T-helper 22 cell (primary cell): ENCODE data around the gene EYA3.
"Not testable (repeated sequence)": the region's sequence is repeated elsewhere in the genome, so short reads cannot be mapped to it uniquely, and the experiment has no call there.

Source experiments
- DNase-seq: peaks from one replicate; pipeline ENCODE4 v3.0.0-alpha.2; 2020; ENCODE audit warnings: low read depth

Gene EYA3

DNA sequence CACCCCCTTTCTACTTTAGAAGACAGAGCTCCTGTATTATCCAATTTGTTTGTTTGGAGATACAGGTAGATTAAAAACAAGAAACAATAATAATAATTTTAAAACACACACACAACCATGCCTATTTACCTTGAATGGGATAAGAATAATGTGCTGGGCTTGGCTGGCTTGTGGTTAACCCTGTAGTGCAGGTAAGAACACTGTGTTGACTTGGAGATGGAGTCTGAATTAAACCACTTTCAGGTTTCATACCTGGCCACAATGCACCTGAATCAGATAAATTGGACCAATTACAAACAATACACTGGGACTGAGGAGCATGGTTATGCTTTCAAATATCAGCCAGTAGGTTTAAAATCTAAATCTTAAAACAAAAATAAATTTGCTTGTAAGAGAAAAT is 60.8 kb downstream of the EYA3 start:
- DNase-seq = no peak

DNA sequence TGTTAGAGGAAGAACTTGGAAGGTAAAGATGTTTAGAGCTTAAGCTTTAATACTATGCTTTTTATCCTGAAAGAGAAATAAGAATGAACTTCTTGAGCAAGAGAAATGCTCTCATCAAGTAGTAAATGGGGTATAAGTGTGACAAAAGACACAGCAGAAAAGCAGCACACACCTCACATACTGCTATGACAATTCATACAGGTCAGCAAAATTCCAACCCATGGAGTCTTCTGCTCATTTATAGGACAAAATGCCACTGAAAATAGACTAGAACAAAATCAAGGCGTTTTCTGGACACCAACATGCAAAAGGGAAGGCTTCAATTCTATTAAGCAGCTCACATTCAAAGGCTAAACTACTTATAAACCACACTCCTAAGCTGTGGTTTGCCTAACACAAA is 61.2 kb downstream of the EYA3 start:
- DNase-seq = no peak

DNA sequence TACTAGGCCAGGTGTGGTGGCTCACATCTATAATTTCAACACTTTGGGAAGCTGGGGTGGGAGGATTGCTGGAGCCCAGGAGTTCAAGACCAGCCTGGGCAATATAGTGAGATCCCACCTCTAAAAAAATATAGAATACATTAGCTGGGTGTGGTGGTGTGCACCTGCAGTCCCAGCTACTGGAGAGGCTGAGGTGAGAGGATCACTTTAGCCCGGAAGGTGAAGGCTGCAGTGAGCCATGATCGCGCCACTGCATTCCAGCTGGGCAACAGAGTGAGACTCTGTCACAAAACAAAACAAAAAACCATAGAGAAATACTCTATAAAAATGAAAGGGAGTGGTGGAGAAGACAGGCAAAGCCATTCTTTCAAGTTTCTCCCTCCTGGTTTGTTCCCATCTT is 62.1 kb downstream of the EYA3 start:
- DNase-seq = no peak

DNA sequence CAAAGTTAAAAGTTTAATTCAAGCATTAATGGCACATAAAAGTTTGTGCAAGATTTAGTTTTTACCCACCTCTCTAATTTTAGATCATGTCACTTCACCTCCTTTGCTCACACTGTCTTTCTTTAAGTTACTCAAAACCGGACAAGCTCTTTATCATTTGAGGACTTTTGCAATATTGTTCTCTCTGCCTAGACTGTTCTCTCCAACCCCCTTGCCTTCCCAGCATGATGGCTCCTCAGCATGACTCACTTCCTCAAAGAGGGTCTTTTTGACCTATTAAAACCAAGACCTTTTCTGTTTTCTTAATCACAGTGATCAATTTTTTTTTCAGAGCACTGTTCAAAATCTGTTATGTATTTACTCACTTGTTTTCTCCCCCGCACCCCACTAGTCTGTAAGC is 67.3 kb downstream of the EYA3 start:
- DNase-seq = no peak

DNA sequence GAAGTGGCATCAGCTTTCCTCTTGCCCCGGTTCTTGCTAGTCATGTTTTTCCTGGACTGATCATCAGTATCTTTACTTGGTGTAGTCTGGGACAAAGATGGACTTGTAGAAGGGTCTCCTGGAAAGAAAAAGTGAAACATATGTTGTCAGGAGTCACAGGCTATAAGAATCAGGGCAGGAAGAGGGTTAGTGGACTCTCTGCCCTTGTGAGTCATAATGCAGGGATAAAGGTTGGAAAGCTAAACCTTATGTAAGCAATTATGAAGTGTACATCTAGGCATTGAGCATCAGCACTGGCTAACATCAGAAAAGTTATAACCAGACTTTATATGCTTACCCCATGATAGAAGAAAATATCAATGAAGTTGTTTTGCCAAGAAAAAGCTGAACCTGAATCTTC is 77.4 kb downstream of the EYA3 start:
- DNase-seq = no peak

DNA sequence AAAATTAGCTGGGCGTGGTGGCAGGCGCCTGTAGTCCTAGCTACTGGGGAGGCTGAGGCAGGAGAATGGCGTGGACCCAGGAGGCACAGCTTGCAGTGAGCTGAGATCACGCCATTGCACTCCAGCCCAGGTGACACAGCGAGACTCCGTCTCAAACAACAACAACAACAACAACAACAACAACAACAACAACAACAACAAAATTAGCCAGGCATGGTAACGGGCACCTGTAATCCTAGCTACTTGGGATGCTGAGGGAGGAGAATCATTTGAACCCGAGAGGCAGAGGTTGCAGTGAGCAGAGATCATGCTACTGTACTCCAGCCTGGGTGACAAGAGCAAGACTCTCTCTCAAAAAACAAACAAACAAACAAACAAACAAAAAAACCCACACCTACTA is 85.3 kb downstream of the EYA3 start:
- DNase-seq = not testable (repeated sequence)

DNA sequence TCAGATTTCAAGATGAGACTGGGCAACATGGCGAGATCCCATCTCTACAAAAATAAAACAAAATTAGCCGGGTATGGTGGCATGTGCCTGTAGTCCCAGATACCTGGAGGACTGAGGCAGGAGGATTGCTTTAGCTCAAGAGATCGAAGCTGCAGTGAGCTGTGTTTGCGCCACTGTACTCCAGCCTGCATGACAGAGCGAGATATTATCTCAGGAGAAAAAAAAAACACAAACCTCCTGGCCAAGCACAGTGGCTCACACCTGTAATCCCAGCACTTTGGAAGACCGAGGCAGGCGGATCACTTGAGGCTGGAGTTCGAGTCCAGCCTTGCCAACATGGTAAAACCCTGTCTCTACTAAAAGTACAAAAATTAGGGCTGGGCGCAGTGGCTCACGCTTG is 85.8 kb downstream of the EYA3 start:
- no peak for DNase-seq

DNA sequence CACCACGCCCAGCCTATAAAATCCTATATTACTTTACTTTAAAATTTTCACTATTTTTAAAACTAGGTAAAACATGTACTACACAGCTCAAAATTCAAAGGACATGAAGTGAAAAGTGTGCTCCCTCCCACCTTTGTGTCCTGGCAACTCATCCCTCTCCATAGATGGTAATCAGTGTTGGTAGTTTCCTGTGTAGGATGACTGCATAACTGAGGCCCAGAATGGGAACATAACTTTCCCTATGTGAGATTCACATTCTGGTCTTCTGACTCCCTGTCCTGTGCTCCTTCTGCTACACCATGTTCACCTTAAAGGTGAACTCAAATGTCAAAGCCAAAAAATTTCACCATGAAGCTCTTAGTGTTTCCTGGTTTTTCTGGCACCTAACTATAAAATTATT is 89.4 kb downstream of the EYA3 start:
- no peak for DNase-seq

DNA sequence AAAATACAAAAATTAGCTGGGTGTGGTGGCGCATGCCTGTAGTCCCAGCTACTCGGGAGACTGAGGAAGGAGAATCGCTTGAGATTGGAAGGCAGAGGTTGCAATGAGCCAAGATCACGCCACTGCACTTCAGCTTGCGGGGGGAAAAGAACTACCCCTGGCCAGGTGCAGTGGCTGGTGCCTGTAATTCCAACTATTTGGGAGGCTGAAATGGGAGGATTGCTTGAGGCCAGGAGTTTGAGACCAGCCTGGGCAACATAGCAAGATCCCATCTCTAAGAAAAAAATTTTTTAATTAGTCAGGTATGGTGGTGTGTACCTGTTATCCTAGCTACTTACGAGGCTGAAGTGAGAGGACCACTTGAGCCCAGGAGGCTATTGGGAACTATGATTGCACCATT is 93.9 kb downstream of the EYA3 start:
- DNase-seq = not testable (repeated sequence)

DNA sequence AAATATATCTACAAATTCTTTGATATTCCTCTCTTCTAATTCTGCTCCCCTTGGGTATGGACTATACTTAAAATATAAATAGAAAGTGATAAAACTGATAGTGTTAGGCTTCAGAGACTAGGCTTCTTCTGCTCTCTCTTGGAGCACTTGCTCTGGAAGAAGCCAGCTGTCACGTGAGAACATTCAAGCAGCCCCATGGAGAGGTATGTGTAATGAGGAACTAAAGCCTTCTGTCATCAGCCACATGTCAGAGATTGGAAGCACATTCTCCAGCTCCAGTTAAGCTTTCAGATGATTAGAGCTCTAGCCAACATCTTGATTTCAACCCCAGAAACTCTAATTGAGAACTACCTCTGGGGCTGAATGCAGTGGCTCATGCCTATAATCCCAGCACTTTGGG is 94.3 kb downstream of the EYA3 start:
- DNase-seq = no peak

DNA sequence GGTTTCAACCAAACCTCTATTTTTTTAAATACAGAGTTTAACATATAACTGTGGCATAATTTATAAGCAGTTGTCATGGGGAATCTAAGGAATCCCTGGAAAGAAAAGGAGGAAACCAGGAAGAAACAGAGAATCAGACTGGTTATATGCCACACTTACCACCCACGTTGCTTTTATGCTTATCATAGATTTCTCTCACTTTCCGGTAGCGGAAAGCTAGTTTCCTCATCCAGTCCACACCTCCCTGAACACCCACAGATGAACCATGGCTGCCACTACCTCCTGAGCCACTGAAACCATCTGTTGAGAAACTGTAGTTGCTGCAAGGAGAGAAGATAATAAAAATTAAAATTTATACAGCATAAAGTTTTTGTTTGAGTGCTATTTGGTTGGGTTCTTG is 95.2 kb downstream of the EYA3 start:
- no peak for DNase-seq

DNA sequence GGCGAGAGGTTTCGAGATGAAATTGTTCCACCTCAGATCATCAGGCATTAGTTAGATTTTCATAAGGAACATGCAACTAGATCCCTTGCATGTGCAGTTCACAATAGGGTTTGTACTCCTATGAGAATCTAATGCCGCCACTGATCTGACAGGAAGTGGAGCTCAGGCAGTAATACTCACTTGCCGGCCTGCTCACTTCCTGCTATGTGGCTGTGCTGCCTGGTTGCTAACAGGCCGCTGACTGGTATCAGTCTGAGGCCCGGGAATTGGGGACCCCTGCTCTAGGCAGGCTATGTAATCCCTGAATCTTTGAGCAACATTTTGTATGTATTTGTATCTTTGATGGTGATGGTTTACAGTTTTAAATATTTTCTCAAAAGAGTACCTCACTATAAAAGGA is 96.1 kb downstream of the EYA3 start:
- peak; percentile 26 for DNase-seq

DNA sequence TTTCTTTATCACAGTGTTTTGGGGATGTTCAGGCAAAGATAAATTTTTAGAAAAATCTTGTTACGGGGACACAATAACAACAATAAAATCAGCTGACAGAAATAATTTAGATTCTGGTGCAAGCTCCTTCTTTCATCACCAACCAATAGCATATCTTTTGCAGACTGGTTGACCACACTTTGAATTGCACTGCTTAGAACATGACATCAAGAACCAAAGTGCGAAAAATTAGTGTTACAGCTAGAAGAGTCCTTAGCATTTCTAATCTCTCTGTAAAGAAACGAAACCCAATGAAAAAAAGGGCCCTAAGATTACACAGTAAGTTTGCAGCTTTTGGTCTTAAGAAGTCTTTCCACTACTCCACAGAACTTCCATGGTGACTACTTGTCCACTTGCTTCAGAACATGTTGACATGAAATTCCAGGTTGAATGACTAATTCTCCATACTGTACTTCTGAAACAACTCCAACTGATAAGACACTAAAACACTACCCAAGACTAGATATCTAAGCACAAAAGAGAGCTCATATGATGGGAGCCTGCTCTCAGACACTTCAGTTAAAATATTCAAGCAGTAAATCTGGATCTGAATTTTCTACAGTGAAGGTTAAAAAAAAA is 97.4 kb downstream of the EYA3 start:
- DNase-seq = no peak

DNA sequence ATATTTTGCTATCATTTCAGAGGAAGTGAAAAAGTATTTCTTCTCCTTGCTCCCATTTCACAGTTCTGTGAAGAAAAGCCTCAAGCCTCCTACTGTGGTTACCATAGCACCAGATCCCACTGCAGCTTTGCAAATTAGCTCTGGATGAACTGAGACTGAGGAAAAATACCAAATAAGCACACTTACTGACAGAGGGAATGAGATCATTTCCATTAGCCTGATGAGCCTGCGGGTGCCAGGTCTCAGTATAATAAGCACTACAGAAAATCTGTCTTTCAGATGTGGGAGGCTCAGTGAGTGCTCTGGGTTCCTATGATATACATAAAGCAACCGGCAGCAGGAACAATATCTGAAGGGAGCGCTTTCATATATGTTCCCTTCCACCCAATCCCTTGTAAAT is 107.3 kb downstream of the EYA3 start:
- no peak for DNase-seq

DNA sequence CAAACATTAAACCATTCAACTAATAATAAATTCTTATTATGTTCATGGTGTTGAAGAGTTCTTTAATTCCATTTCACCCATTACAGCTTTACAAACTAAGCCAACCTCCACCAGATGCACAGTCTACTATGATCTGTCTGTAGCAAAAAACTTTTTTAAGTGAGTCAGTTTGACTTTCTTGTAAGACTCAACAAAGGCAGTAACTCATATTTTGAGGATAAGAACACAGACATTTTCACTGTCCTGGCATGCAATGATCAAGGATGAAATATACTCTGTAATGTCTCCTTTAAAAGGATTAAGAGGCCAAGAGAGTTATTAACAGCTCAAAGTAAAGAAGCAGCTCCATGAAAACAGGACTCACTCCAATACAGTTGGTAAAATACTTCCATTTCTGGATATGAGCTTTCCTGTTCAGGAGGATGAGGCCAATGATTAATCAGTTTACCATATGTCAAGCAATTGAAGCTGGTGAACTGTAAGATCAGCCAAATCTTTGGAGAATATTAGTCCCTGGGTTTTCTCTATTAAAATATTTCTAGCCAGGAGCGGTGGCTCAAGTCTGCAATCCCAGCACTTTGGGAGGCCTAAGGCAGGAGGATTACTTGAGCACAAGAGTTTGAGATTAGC is 108.1 kb downstream of the EYA3 start:
- DNase-seq = no peak

DNA sequence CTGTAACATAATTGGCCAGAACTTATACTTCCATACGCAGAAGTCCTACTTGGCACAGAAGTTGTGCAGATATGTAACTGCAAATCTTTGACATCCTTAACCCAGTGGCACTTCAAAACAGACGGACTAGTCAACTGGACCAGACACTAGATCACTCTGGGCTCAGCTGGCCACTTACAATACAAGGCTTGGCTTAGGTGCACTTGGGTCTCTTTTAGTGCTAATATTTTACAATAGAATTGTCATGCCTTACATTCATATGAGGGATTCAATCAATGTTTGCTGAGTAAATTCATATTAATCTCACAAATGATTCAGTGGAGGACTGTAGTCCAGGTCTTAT is 108.6 kb downstream of the EYA3 start:
- DNase-seq = no peak

DNA sequence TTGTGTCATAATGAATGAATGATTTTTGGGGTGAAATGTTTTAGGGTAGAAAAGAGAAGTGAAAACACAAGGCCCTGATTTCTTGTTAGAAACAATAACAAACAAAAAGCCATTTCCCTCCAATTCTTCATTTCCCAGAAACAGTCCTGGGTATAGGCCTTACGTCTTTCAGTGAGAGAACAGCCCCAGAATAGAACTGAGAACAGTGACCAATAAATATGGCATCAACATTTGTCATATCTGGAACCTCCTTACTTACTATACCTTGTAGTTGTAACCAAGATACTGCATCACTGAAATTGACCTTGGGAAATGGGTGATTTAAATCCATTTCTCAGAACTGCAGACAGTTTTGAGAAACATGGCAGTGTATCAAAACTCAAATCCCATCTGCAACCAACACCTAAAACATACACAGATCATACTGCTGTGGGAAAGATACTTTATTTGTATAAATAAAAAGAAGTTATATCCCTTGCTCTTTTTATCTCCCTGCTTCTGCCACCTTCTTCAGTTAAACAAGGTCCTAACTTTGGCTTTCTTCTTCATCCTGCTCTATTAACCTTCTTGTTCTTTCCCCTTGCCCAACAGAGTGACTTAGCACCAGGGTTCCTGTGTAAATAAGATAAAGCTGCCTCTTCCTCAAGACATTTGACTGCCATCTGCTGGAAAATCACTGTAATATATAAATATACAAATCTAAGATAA is 109.1 kb downstream of the EYA3 start:
- DNase-seq = no peak

DNA sequence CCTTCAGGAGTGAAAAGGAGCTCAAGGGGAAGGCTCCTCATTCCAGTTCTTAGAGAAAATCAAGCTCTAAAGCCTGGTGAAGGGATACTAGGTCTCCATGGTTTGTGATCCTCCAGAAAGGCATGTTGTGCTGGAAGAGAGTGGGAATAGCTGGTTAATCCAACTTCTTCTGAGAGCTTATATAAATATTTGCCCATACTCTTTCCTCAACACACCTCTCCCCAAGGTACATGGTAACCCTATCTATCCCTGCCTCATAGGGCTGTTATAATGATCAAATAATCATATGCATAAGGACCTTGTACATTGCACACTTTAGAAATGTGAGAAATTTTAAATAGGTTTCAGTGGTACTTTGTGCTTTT is 114.0 kb downstream of the EYA3 start:
- no peak for DNase-seq

DNA sequence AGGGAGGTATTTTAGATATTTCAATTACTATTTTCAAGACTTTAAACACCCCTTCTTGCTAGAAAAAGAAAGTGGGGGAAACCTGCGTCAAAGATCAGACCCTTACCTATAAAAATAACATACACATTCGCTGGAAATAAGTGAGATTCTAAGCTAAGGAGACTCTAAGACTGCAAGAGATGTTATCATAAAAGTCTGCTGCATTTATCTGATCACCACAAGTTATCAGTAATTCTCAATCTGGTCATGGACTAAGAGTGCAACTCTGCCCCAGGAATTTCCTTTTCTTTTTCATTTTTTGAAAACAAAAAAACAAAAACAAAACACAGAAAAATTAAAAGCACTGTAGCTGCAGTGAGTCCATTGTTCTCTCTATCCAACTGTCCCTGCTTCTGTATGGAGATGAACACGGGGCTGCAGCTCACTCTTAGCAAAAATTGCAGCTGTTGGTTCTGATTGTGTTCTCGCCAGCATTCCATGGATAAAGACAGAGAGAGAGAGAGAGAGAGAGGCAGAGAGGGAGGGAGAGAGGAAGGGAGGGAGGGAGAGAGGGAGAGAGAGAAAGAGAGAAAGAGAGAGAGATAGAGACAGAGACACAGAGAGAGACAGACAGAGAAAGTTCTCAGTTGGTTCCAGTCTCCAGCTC is 114.5 kb downstream of the EYA3 start:
- DNase-seq = no peak

DNA sequence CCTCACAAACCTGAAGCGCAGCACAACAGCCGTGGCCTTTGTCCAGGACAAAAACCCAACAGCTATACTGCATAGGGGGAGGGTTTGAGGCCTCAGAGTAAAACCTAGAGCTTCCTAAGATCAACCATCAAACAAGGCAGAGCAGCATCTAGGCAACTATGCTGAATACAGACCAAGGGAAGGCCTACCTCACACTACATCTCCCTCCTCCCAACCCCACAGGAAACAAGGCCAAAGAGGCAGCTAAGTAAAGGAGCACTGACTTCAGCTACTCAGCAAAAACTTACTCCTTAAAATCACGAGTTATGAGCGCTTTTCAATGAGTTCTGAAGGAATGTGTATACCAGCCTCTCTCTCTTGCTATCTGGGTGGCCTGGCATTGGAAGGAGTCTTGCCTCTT is 116.3 kb downstream of the EYA3 start:
- no peak for DNase-seq

DNA sequence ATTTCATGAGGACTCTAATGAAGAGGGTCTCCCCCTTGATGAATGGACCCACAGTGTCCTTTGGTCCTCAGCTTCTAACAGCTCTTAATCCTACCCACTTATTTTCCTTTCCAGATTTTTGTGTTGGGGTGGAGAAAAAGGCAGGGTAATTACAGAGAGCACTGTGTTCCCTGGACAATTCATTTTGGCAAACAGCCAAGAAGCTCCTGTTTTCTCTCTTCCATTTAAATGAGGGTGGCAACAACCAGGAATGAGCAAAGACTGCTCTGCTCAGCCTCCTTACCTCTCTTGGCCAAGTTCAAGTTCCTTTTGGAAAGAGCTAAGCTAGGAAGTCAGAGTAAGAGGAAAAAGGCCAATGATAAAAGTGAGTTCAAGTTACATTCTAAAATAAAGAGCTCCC is 116.7 kb downstream of the EYA3 start:
- DNase-seq = no peak

DNA sequence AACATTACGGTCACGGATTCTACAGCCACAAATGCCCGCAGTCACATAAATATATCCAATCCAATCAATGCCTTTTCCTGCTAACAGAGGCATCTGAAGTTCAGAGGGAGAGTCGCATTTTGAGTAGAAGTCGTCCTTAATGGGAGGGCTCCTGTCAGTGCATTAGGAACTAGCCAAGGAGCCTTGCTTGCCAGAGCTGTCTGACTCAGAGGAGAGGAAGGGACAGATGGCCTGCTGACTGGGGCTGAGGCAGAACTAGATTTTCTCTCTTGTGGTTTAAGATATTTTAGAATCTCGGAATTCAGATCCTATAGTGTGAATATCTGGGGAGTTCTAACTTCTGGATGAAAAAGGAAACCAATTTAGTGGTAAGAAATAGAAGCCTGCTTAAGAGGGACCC is 118.0 kb downstream of the EYA3 start:
- DNase-seq = no peak

DNA sequence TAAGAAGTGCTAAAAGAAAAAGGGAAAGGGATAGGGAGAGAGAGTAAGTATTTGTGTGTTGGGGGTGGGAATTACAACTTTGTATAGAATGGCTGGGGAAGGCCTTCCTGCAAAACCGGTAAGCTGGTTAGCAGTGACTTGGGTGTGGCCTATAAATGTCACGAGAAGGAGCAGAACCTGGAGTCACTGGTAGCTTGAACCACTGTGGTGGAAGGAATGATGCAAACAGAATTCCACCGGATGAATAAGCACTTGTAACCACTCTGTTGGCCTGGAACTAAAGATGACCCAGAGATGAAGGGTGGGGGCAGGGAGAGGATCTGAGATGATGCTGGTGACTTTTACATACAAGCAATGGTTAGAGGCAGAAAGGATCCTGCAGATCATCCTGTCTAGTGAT is 119.7 kb downstream of the EYA3 start:
- DNase-seq = no peak
